Measurements from ENCODE around the gene EFCAB11. TPM values are rescaled to one million over a fixed set of nuclear protein-coding genes. Genes with fewer than 3 reads are reported as not detected.

EFCAB11 gene
- total RNA-seq, 1 donor from 2014 or later, result 7.1 TPM

DNA sequence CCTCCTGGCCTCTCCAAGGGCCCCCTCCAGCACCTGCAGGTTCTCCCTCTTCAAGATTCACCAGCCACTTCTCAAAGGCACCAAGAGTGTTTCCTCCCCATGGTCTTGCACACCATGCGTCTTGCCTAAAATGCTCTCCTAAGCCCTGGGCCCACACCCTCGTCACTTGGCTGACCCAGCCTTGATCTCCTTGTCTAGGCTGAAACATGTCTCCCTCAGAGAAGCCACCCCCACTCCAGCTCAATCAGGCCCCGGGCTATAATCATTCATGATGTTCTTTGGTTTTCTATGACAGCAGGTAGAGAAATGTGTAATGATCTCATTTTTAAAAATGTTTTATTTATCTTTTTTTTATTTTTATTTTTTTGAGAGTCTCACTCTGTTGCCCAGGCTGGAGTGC, 88.1 kb downstream of the EFCAB11 start:
- DNase-seq (ENCODE audit: low spot score), result no peak

DNA sequence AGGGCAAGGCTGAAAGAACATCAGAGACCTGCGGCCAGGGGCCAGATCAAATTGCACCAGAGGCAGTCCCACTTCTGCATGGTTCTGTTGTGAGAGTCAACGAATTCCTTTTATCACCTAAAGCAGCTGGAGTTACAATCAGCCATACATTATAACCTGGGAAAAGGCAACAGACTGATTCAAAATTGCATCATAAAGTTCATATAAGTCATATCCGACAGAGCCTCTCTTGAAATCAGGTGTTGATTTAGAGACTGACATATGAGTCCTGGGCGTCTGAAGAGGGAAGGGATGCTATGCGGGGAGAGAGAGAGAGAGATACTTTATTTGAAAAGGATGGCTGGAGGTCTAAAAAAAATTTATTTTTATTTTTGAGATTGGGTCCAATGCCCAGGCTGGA, 89.4 kb downstream of the EFCAB11 start:
- no peak for DNase-seq (ENCODE audit: low spot score)

GRCh38 chr14:89862856-89863255, 91.7 kb downstream of the EFCAB11 start:
- DNase-seq (ENCODE audit: low spot score), result no peak

GRCh38 chr14:89861630-89862029, 92.9 kb downstream of the EFCAB11 start:
- DNase-seq (ENCODE audit: low spot score), result no peak

GRCh38 chr14:89858089-89858488, 96.4 kb downstream of the EFCAB11 start:
- DNase-seq (ENCODE audit: low spot score), result no peak

GRCh38 chr14:89856871-89857345, 97.6 kb downstream of the EFCAB11 start:
- no peak for DNase-seq (ENCODE audit: low spot score)

DNA sequence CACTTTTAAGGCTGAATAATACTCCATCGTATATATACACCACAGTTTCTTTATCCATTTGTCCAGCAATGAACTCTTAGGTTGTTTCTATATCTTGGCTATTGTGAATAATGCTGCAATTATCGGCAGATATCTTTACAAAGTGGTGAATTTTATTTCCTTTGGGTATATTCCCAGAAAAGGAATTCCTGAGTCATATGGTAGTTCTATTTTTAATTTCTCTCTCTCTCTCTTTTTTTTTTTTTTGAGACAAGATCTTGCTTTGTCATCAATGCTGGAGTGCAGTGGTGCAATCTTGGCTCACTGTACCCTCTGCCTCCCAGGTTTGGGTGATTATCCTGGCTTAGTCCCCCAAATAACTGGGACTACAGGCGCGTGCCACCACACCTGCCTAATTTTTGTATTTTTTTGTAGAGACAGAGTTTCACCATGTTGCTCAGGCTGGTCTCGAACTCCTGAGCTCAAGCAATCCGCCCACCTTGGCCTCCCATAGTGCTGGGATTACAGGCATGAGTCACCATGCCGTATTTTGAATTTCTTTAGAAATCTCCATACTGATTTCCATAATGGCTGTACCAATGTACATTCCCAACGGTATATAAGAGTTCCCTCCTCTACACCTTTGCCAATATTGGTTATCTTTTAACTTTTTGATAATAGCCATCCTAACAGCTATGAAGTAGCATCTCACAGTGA, 98.4 kb downstream of the EFCAB11 start:
- no peak for DNase-seq (ENCODE audit: low spot score)

DNA sequence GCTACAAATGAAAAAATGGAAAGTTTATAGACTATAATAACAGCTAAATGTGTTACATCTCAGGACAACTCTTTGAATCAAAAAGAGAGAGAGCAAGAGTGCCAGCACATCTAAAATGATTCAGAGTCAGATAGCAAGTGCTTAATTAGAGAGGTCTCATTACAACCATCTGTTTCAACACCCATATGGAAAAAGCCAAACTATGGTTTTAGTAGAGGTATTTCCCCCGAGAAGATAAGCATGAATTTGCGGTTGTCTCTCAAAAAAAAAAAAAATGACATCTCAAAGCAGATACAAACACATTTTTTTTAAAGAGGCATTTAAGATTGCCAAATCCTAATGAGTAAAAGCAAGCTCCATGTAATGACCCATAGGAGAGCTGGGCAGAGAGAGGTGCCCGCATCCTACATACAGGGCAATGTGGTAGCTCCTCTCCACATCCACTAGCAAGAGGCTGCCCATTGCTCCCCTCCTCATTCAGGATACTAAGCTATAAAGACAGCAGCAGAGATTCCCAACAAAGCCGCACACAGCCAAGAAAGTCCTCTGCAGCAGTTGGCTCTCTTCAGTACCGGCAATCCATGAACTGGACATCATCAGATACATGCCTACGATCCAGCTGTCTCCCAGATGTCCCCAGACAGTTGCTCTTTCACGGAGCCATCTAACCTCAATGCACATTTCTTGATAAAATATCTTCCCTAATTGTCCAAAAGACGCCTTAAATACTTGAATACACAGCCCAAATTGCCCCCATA, 100.4 kb downstream of the EFCAB11 start:
- no peak for DNase-seq (ENCODE audit: low spot score)

GRCh38 chr14:89851106-89851505, 103.4 kb downstream of the EFCAB11 start:
- DNase-seq (ENCODE audit: low spot score), result no peak

DNA sequence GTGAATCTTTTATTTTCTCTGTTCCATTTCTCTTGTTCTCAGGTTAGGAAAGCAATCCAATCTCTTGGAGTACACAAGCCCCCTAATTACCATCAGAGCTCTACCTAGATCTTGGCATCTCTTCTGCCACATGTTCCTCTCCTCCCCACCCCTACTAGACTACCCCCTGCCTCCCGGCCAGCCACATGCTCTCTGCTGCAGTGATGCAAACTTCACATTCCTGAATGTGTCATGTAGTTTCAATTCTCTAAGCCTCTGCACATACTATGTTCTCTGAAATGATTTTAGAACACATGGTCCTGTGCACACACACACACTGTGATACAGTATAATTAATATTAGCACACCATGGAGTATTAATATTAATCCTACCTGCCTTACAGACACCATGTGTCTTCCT, 104.6 kb downstream of the EFCAB11 start:
- DNase-seq (ENCODE audit: low spot score), result no peak

GRCh38 chr14:89848165-89848564, 106.4 kb downstream of the EFCAB11 start:
- no peak for DNase-seq (ENCODE audit: low spot score)

DNA sequence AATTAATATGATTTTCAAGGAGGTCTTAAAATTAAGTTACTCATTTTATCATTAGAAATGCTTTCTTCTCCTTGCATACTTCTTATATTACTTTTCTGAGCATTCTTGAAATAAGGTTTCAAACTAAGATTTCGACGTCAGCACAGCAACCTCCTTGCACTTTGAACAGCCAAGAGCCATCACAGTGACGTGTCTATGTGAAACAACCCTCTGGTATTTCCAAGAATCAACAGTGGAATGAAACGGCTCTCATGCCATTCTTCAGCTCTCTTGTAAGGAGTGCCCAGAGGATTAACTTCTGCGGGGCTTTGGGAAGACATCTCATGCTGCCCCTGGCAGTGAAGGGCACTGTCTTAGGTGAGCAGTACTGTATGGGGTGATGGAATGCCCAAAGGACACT, 109.2 kb downstream of the EFCAB11 start:
- no peak for DNase-seq (ENCODE audit: low spot score)

DNA sequence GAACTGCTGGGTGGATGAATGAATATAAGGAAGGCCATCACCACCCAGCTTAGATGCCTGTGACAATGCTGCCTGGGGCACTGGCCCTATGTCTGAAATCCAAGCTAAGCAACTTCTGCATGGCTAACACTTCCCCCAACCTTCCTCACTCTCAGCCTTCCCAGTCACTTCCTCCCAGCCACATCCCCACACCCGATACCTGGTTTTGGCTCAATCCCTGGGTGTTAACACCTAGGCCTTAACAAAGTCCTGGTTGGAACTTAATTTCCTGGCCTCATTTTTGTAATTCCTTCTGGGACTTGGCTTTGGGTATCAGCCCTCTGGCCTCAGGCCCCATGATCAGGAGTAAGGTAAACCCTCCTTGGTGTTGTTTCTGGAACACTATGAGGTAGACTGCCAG, 110.0 kb downstream of the EFCAB11 start:
- DNase-seq (ENCODE audit: low spot score), result no peak

DNA sequence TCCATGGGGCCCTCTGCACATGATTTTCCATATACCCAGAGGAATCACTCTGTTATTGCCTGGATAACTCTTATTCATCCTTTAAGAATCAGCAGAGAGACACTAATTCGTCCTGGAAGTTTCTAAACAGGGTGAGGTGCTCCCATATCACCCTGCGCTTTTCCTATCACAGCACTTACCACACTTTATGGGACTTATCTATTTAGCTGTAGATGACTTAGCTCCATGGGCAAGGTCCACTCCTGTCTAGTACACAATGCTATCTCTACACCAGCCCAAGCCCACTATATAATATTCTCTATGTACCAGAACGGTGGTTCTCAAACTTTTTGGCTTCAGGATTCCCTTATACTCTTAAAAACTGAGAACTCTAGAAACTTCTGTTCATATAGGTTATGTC, 111.7 kb downstream of the EFCAB11 start:
- no peak for DNase-seq (ENCODE audit: low spot score)

DNA sequence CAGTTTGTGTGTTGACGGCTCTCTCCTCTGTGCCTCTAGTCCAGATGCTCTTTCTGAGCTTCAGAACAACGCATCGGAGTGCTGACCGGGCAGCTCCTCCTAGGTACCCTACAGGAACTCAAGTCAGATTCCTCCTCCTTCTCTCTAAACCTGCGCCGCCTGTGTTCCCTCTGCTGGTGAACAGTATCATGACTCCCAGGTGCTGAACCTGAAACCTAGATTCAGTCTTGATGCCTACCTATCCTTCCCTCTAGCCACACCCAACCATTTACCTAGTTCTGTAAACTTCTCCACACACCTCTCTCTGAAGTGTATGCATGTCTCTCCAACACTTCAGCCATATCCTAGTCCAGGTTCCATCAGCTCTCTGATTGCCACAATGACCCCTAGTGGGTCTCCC, 112.7 kb downstream of the EFCAB11 start:
- DNase-seq (ENCODE audit: low spot score), result no peak

- no peak for DNase-seq (ENCODE audit: low spot score)
Measured at GRCh38 chr14:89836830-89837469, 117.6 kb downstream of the EFCAB11 start.

DNA sequence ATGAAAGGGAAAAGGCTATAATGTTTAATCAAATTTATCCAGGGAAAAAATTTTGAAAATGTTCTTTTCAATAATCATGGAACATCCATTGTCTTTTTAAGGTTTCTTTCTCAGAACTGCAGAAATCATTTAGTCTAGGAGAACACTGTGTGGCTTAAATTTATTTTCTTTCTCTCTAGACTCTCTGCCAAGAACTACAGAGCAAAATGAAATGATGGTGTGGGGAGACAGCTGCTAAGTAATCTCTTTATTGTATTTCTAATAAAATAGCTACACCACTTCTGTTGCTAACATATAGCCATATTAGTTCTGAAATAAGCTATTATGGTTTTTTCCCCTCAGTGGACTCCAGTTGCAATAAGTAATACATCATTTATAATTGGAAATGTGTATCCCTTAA, 120.9 kb downstream of the EFCAB11 start:
- no peak for DNase-seq (ENCODE audit: low spot score)

GRCh38 chr14:89833120-89833532, 121.4 kb downstream of the EFCAB11 start:
- DNase-seq (ENCODE audit: low spot score), result no peak

GRCh38 chr14:89828471-89829165, 125.9 kb downstream of the EFCAB11 start:
- no peak for DNase-seq (ENCODE audit: low spot score)

DNA sequence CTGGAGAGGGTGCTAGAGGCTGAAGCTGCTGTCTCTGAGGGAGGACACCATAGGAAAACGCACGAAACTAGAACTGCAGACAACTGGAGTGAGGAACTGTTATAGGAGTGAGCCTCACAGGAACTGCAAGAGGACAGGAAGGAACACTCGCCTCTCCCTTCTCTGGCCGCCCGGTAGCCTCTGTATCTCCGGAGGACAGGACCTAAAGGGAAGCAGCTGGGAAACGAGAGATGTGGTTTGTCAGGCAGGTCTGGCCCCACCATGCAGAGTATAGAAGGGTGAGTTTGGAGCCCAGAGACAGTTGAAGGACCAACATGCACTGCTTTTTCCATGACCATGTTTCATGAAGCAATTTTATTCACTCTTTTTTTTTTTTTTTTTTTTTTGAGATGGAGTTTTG, 127.3 kb downstream of the EFCAB11 start:
- DNase-seq (ENCODE audit: low spot score), result no peak

- DNase-seq (ENCODE audit: low spot score), result no peak
Measured at GRCh38 chr14:89826596-89826995, 127.9 kb downstream of the EFCAB11 start.

GRCh38 chr14:89823743-89824142, 130.8 kb downstream of the EFCAB11 start:
- no peak for DNase-seq (ENCODE audit: low spot score)

Data from ureter (tissue), 1 donor.